Measurements from ENCODE around the gene MAPK12.

MAPK12 gene

GRCh38 chr22:50261615-50262459 lies at the start of gene MAPK12:
Gene MAPK12, minus strand, starts transcription at chr22:50261683. Its CDS starts 174 bp downstream, at chr22:50261509.
- peak within 1 kb of the TSS; percentile 63 for H3K4me3 ChIP-seq (ENCODE audit: low read depth, low read length)
- in situ Hi-C loops (cut with HindIII; ENCODE audit: low sequenced_read_pairs) = no loop called here
- no peak for TF ChIP-seq CTCF (IDR thresholded peaks at IDR 0.05; ENCODE audit: low read depth, low read length)
- no peak for DNase-seq (ENCODE audit: low read depth, low spot score)

GRCh38 chr22:50310949-50311444 lies 49.5 kb upstream of the MAPK12 start:
- TF ChIP-seq CTCF (IDR thresholded peaks at IDR 0.05; ENCODE audit: low read depth, low read length) = no peak
- no peak overlapping the region for H3K4me3 ChIP-seq (ENCODE audit: low read depth, low read length)
- in situ Hi-C loops (cut with HindIII; ENCODE audit: low sequenced_read_pairs) = no loop called here
- no peak for DNase-seq (ENCODE audit: low read depth, low spot score)

- no peak for DNase-seq (ENCODE audit: low read depth, low spot score)
- no peak overlapping the region for H3K4me3 ChIP-seq (ENCODE audit: low read depth, low read length)
- no peak for TF ChIP-seq CTCF (IDR thresholded peaks at IDR 0.05; ENCODE audit: low read depth, low read length)
- in situ Hi-C loops (cut with HindIII; ENCODE audit: low sequenced_read_pairs) = no loop called here
Observed at GRCh38 chr22:50310031-50310722, 48.7 kb upstream of the MAPK12 start.

GRCh38 chr22:50309601-50309991 lies 48.1 kb upstream of the MAPK12 start:
- no peak overlapping the region for H3K4me3 ChIP-seq (ENCODE audit: low read depth, low read length)
- in situ Hi-C loops (cut with HindIII; ENCODE audit: low sequenced_read_pairs) = no loop called here
- DNase-seq (ENCODE audit: low read depth, low spot score) = no peak
- no peak for TF ChIP-seq CTCF (IDR thresholded peaks at IDR 0.05; ENCODE audit: low read depth, low read length)

GRCh38 chr22:50308986-50309600 lies 47.6 kb upstream of the MAPK12 start:
- no peak for DNase-seq (ENCODE audit: low read depth, low spot score)
- in situ Hi-C loops (cut with HindIII; ENCODE audit: low sequenced_read_pairs) = no loop called here
- H3K4me3 ChIP-seq (ENCODE audit: low read depth, low read length) = no peak overlapping the region
- no peak for TF ChIP-seq CTCF (IDR thresholded peaks at IDR 0.05; ENCODE audit: low read depth, low read length)

- TF ChIP-seq CTCF (IDR thresholded peaks at IDR 0.05; ENCODE audit: low read depth, low read length) = no peak
- DNase-seq (ENCODE audit: low read depth, low spot score) = no peak
- in situ Hi-C loops (cut with HindIII; ENCODE audit: low sequenced_read_pairs) = no loop called here
- no peak overlapping the region for H3K4me3 ChIP-seq (ENCODE audit: low read depth, low read length)
Observed at GRCh38 chr22:50308597-50308935, 47.1 kb upstream of the MAPK12 start.

Measured in astrocyte of the spinal cord (primary cell).